ENCODE results near the gene C19orf33. TPM values are rescaled to one million over a fixed set of nuclear protein-coding genes. Genes with fewer than 3 reads are reported as not detected.

C19orf33 gene
- polyA plus RNA-seq, 3 donors: 10.6 to 11.1 (median 10.9) TPM

DNA sequence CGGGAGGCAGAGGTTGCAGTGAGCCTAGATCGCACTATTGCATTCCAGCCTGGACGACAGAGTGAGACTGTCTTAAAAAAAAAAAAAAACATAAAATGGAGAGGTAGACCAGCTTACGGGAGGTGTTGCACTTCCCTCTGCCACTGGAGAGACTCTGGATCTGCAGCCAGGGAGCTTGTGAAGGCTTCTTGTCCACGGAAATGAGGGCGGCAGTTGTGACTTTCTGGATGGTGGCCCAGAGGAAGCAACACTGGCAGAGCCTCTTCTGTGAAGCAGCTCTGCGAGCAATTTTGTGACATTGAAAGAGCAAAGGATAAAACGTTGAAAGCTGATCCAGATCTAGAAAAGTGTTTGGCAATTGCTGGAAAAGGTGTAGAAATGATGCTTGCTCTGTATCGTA, 29.3 kb upstream of the C19orf33 start:
- DNase-seq: no peak

DNA sequence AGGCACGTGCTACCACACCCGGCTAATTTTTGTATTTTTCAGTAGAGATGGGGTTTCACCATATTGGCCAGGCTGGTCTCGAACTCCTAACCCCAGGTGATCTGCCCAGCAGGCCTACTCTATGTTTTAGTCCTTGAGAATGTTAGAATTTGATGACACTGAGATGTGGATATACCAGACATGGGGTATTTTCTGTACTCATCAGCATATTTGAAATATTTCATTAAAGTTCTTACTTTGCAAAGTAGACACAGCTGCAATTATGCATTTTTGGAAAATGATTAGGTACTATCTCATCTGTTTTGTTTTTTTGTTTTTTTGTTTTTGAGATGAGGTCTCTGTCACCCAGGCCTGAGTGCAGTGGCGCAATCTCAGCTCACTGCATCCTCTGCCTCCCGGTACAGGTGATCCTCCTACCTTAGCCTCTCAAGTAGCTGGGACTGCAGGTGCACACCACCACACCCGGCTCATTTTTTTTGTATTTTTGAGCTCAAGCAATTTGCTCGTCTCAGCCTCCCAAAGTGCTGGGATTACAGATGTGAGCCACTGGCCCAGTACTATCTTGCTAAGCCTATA, 27.0 kb upstream of the C19orf33 start:
- no peak for DNase-seq

DNA sequence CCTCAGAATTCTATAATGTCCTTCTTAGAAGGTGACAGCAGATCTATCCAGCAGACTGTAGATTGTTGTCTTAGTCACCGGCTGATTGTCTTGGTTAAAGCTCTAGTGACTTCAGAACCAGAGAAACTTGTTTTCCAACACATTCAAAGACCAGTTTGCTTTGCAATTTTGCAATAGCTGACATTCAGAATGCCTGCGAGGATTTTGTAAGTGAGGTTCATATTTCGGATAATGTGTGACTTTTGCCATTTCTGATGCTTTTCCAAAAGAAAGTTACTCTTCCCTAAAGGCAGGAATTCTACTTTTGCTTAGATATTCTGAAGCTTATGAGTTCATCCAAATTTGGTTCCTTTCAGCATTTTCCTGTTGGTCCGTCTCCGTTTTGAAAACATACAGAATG, 26.5 kb upstream of the C19orf33 start:
- DNase-seq: no peak

DNA sequence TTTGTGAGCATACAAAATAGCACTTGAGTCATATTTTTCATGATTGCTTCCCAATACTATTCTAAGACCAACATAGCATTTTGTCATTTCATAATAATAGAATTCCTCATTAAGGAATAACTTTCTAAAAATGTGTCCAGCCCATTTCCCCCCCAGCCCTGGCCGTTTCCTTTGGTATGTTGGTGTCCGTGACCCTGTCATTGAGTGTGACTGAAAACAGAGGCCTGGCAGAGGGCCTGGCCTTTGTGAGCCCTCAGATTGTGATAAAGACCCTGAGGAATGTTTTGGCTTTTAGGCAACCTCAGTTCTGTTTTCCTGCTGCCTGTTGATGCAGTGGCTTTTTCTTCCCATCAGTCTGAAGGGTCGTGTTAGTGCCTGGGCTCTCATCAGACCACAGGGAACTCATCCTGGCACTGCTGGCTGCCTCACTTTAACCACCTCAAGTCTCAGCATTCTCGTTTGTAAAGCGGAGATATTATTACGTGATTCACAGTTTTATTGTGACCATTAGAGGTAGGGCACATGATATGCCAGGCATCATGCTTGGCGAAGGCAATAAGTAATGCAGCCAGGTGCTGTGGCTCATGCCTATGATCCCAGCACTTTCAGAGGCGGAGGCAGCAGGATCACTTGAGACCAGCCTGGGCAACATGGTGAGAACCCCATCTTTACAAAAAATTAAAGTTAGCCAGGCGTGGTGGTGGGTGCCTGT, 25.9 kb upstream of the C19orf33 start:
- DNase-seq: no peak

DNA sequence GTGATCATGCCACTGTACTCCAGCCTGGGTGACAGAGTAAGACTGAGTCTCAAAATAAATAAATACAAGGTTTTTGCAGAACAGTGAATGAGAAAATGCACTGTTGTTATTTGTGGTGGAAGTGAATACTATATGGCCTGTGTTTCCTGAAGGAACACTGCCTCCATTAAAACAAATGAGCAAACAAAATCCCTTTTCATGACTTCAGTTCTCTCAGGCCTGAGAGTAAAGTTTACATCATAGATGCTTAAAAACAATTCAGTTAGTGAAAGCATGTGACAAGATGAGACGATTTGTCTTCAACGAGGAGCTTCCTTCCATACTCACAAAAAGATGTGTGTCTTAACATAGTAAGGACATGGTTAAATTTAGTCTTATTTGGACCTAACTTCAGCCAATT, 25.3 kb upstream of the C19orf33 start:
- DNase-seq: no peak

DNA sequence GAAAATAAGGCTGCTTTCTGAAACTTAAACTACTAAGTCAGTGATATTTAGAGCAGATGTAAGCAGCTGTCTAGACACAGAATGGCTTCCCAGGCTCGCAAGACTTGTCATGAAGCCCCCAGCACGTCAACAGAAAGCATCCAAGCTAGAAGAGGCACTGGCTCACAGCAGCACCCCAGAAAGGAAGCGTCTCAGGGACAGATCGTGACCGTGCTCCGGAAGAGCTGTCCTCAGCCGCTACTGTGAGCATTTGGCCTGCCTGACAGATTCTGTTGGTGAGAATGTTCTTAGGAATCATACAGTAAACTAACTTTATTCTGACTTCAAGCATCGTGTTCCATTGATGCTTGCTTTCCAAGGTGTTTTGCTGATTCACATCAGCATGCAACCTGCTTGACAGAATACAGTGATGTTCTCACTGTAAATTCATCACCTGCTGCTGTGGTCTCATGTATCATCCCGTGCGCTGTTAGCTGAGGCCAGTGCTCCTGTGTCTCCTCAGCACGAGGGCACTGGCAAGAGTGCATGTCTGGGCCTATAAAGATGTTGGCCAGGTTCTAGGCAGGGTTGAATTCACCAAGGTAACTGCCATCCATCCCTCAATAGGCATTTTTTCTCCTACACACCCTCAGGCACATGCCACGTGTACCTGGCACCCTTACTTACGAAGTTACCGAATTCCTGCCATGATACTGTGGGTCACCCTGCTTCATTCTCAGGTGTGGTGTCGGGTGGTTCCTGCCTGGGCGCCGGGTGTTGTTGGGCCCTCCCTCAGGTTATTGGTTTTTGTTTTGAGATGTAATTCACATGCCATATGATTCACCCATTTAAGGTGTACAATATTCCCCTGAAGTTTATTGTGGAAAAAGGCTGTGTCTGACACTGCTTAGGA, 23.8 kb upstream of the C19orf33 start:
- DNase-seq: no peak

DNA sequence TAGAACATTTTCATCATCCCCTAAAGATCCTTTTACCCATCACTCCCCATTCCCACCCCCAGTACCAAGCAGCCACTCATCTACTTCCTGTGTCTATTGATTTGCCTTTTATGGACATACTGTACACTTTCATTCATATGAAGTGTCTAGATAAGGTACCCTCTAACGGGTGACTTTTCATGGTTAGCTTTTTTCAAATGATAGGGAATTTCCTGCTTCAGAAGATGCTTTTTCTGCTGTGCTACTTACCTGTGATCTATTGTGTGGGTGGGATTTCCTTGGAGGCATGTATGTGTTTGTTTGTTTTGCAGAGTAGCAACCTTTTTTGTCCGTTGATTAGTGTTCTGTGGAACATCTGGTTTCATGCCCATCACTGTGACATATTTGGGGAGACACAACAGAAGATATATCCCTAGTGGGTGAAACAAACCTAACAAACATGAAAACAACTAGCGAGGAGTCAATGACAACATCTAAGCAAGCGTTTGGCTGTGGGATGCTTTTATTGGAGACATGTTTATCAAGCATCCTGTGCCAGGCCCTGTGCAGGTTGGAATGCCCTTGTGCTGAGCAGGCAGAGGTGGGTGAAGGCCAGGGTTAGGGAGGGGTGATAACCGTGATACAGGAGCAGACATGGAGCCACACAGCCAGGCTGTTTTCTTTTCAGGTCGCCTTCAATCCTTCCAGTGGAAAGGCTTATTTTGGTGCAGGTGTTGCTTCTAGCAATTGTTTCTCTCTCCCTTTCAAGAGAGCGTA, 22.1 kb upstream of the C19orf33 start:
- DNase-seq: no peak

DNA sequence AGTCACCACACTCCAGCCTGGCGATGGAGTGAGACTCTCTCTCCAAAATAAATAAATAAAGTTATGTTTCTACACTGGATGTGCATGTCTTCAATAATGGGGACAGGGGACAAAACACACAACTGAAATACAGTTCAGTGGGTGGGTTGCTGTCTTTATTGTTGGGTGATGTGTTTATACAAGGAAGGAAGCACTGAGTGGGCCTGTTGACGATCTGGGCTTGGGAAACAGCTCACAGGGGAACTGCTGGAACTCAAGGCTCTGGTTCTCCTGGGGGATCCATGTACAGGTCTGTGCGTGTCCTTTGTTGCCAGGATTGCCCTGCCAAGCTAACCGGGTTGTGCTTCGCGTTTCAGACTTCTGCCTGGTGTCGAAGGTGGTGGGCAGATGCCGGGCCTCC, 20.8 kb upstream of the C19orf33 start:
- no peak for DNase-seq

DNA sequence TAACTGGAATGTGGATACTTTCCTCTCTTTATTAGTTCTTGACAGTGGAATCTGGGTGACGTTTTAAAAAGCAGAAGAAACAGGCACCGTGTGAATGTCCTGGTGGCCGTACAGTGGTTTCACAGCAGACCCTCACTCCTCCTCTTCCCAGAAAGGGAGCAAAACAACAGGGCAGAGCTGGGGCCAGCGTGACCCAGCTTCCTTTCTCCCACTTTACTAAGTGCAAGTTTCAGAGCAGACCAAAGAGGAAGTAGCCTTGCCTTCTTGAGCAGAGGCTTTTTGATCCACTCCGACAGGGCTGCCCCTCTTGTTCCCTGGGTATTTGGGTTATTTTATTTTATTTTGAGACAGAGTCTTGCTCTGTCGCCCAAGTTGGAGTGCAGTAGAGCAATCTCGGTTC, 19.6 kb upstream of the C19orf33 start:
- no peak for DNase-seq

DNA sequence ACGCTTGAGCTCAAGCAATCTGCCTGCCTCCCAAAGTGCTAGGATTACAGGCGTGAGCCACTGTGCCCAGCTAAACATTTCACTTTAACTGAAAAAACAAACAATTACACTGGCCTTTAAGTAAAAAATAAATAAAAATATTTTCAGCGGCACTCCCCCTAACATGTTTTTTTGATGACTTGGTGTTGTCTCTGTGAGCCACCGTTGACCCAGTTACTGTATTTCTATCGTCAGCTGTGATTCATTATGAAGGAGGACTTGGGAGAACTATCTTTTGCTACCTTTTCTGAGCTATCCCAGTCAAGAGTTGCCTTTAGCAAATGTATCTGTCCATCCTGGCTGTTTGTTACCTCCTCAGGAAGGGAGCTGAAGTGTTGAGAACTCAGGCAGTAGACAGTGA, 18.5 kb upstream of the C19orf33 start:
- DNase-seq: no peak

DNA sequence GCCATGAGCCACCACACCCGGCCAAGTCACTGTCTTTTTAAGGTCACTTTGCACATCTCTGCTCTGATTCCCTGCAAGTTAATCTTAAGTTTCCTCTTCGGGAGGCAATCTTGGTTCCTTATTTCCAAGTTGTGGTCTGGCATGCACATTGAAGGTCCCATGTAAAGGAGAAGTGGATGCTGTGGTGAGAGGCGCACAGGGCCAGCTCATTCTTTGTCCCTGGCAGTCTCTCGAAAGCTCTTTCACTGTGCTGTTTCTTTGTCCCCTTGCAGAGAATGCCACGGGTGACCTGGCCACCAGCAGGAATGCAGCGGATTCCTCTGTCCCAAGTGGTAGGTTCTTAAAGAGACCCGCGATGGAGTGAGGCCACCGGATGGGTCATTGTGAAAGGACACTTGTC, 16.4 kb upstream of the C19orf33 start:
- DNase-seq: no peak

DNA sequence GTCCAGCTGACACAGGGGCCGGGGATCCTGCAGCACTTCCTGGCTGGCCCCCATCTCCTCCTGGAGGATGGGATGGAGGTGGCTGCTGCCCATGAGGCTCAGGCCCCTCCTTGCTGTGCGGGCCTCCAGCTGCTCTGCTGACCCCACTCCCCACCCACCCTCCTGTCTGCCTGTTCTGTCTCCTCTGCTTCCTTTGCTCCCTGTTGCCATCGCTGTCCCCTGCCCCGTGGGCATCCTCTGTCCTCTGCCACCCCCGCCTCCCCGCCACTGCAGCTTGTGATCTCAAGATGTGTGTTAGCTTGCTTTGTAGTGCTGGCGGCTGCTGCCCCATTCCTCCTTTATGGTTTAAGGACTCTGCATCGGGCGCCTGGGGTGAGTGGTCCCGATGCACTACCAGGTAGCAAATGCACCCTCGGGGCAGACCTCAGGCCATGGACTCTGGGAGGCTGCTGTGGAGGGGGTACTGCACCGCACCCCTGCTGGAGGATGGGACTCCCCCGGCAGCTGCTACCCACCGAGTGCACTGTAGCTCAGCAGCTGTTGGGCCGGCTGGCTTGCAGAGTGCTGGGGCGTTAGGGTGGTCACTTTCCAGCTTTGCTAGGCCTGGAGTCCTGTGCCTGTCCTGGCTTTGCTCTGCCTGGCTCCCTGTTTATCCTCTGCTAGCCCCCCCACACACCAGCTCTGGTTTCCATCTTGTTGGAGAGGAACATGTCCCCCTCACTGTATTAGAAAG, 15.8 kb upstream of the C19orf33 start:
- DNase-seq: no peak

DNA sequence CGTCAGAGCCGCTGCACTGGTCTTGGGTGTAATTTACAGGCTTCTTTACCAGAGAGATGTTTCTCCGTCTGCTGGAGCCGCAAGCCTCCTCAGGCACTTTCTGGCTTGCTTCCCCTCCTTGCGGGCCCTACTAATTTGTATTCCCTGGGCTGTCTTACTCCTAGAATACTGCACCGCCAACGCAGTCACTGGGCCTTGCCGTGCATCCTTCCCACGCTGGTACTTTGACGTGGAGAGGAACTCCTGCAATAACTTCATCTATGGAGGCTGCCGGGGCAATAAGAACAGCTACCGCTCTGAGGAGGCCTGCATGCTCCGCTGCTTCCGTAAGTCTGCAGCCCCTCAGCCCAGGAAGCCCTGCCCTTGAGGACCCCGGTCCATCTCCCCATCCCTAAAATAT, 14.1 kb upstream of the C19orf33 start:
- DNase-seq: no peak

DNA sequence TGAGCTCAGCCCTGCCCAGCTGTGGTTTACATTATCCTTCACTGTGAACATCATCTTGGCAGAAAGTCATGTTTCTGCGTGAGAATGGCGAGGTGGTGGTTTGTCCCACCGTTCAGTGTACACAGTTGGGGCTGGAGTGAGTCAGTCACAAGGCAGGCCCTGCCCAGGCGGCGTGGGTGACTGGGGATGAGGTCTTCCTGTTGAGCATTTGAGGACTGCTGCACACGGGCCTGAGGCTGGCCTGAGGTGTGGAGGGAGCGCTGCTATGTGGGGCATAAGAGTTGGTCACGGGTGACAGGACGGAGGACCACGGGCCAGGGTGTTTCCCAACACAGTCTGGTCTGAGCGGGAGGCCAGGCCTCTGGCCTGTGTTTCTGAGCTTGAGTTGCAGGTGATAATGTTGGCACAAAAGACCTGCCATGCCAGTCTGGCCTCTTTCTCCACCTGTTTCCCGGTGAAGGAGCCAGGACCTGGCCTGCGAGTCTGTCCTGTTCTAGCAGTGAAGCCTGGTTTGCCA, 13.4 kb upstream of the C19orf33 start:
- DNase-seq: no peak

DNA sequence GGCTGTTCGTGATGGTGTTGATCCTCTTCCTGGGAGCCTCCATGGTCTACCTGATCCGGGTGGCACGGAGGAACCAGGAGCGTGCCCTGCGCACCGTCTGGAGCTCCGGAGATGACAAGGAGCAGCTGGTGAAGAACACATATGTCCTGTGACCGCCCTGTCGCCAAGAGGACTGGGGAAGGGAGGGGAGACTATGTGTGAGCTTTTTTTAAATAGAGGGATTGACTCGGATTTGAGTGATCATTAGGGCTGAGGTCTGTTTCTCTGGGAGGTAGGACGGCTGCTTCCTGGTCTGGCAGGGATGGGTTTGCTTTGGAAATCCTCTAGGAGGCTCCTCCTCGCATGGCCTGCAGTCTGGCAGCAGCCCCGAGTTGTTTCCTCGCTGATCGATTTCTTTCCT, 12.2 kb upstream of the C19orf33 start:
- DNase-seq: no peak

DNA sequence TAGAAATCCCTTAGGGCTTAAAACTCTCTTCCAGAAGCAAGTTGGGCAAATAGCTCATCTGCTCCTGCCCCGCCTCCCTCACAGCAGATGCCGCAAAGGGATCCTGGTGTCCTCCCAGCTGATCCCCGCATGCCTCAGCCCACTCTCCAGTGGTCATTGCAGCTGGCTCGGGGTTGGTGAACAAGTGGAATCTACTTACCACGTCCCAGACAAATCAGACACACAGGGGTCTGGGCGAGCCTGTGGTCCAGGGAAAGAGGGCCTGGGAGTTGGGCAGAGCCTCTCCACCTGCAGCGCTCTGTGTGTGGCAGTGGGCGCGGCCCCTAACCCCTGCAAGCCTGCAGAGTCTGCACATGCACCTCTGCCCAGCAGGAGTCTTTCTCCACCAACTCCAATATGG, 10.8 kb upstream of the C19orf33 start:
- DNase-seq: no peak

DNA sequence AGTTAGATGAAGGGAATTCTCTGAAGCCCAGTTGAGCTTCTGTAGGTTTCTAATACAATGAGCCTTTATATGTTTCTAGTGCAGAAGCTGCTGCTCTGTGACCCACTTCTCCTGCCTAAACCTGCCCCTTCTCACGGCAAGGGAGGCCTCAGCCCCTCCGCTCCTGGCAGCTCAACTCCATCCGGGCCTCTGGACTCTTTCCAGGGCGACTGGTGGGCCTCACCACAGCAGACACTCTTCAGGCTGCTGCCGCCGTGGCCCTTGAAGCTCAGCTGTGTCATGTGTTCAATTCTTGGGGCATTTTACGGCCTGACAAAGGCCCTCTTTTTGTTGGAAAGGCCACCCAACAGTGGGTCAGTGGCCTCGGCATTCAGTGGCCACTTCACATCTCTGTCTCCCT, 10.0 kb upstream of the C19orf33 start:
- DNase-seq: no peak

DNA sequence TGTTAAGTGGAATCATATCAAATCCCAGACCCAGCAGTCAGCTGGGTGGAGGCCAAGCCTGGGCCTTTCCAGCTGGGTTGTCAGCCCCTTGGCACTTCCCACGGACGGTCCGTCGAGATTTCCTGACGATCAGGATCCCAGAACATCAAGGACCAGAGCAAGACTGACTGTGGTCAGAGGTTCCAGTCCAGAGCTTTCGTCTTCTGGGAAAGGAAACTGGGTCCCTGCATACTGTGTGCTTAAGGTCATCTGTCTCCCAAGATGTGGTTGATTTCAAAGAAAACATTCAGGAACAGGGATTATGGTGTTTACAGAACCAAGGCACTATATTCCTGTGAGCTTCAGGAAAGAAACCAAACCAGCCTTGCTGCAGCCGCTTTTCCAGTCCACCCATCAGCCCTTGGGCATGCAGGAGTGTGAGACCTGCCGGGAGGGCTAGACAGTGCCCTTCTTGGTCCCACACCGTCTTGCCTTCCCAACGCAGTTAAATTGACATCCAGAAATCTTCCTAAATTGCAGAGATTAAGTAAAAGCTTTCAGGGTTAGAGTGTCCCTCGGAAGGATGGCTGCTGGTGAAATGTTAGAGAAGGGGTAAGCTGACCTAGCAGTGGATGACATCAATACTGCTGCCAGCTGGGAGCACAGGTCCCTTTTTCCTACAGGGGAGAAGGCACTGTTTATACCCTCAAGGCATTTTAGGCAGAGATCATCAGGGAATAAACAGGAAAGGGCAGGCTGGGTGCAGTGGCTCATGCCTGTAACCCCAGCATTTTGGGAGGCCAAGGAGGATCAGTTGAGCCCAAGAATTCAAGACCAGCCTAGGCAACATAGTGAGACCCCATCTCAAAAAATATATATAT, 5.0 kb upstream of the C19orf33 start:
- DNase-seq: no peak

DNA sequence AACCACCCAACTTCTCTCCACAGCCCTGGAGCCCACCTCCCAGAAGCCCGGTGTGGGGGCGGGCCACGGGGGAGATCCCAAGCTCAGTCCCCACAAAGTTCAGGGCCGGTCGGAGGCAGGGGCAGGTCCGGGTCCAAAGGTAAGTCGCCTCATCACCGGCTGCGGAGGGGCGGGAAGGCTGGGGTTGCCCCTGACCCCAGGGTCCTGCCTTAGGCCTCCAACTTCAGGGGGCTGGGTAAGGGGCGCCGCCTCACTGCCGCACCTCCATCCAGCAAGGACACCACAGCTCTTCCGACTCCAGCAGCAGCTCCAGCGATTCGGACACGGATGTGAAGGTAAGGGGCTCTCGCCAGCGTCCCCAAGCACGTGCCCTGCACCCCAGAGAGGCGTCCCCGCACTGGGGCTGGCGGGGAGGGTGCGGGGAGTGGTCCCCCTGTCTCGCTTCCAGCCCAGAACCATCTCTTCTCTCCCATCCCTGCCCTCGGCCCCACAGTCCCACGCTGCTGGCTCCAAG, 358 bp downstream of the C19orf33 start:
- no peak for DNase-seq

DNA sequence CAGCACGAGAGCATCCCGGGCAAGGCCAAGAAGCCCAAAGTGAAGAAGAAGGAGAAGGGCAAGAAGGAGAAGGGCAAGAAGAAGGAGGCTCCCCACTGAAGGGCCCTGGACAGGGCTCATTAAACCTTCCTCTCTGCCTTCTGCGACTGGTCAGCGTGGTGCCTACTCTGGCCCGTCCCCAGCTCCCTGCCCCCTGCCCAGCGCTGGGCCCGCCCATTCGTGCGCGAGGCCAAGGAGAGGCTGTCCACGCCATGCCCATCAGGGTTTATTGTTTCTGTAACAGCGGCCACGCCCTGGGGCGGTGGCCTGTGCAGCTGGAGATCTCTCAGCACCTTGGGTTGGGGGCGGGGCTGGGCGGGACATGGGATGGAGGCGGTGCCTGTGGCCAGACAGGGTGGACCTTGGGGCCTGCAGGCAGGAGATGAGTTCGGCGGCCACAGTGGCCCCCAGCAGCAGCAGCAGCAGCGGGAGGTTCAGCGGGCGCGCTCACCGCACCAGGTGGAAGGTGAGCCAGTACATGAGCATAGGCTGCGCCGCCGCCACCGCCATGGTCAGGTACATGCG, 897 bp downstream of the C19orf33 start:
- peak; percentile 82 for DNase-seq
